Small intestine (tissue), 7 donors: ENCODE measurements around the gene HRH2. TPM values are rescaled to one million over a fixed set of nuclear protein-coding genes. Genes with fewer than 3 reads are reported as not detected.

Source experiments
- DNase-seq, 2 donors: peaks; one replicate each; pipeline versions ENCODE4 v3.0.0 to v3.0.0-alpha.2; 2013
- FAIRE-seq: peaks from 2 replicates; lab custom pipeline; 2012; peaks lifted over from hg19 to GRCh38; lab: Jason Lieb, UNC
- H3K27ac ChIP-seq, 3 donors: one replicate each; pipeline ENCODE4 v1.5.1; 2013; ENCODE audit warnings: low read length in 2 of 3, mild to moderate bottlenecking in 2 of 3, control low read depth in 1 of 3, inconsistent platforms in 1 of 3, low read depth in 1 of 3, moderate library complexity in 1 of 3
- H3K27me3 ChIP-seq, 3 donors: one replicate each; pipeline ENCODE4 v1.6.1; 2013; ENCODE audit warnings: low read length in 3 of 3, inconsistent platforms in 1 of 3; ENCODE audit not compliant: control insufficient read depth in 3 of 3, insufficient read depth in 3 of 3
- H3K36me3 ChIP-seq, 3 donors: one replicate each; pipeline ENCODE4 v1.6.1; 2013; ENCODE audit warnings: low read length in 3 of 3, inconsistent platforms in 1 of 3, low read depth in 1 of 3, mild to moderate bottlenecking in 1 of 3, moderate library complexity in 1 of 3; ENCODE audit not compliant: control insufficient read depth in 3 of 3, insufficient read depth in 2 of 3
- H3K4me1 ChIP-seq, 3 donors: one replicate each; pipeline ENCODE4 v1.6.1; 2013; ENCODE audit warnings: low read length in 2 of 3, inconsistent platforms in 1 of 3, low read depth in 1 of 3, mild to moderate bottlenecking in 1 of 3, moderate library complexity in 1 of 3; ENCODE audit not compliant: control insufficient read depth in 3 of 3, insufficient read depth in 2 of 3
- H3K4me3 ChIP-seq, 3 donors: one replicate each; pipeline ENCODE4 v1.5.1; 2013; ENCODE audit warnings: low read length in 3 of 3, control low read depth in 1 of 3, inconsistent platforms in 1 of 3, low read depth in 1 of 3, mild to moderate bottlenecking in 1 of 3, moderate library complexity in 1 of 3
- H3K9me3 ChIP-seq, 2 donors: one replicate each; pipeline ENCODE4 v1.6.1; 2013; ENCODE audit warnings: low read depth in 1 of 2, low read length in 1 of 2; ENCODE audit not compliant: control insufficient read depth in 2 of 2, insufficient read depth in 1 of 2
- WGBS, 3 donors: extraction: QIAGEN DNeasy Blood & Tissue Kit; methylation state at CpG; one replicate each; pipeline ENCODE4 v1.1.7; 2013; 5-methylcytosine and 5-hydroxymethylcytosine counted together
- polyA plus RNA-seq, 4 donors: library from polyadenylated mRNA; stranded (reverse) in 3 of 4; unstranded in 1 of 4; fragments of 200-250 nt in 3 of 4; fragments of 120-200 nt in 1 of 4; gene quantifications; one replicate each; pipeline versions ENCODE4 v1.2.1 to v1.2.3, GENCODE V29; 2013
- donor health status: healthy with polysubstance abuse.
- donor health status: control.
- donor health status: control.
- donor health status: Bipolar disorder and iron deficiency.
- donor health status: healthy.

HRH2 gene
- polyA plus RNA-seq, 4 donors = 3.3 to 7.2 (median 6.4) TPM

GRCh38 chr5:175659546-175660253 lies 1.8 kb downstream of the HRH2 start:
- Histone ChIP-seq H3K27me3 (peaks cover 0 to 23% (median 3%) of the 10 kb centered on the region in 3 donors), H3K36me3 (peaks cover 0 to 3% (median 0%) of the 10 kb centered on the region in 3 donors), H3K27ac (no peak overlapping the region), H3K4me3 (no peak overlapping the region), H3K9me3 (no peaks in the 10 kb centered on the region), H3K4me1 (peaks cover 0 to 7% (median 5%) of the 10 kb centered on the region in 3 donors)
- WGBS, 3 donors = 58 to 69% (median 60%) methylated on average over 13 of the region's 13 CpGs
- DNase-seq = no peak
- no peak for FAIRE-seq

GRCh38 chr5:175663186-175664184 lies 5.6 kb downstream of the HRH2 start:
- Histone ChIP-seq H3K9me3 (no peaks in the 10 kb centered on the region), H3K4me1 (peaks cover 0 to 14% (median 0%) of the 10 kb centered on the region in 3 donors), H3K4me3 (no peak overlapping the region), H3K27me3 (peaks cover 0 to 8% (median 3%) of the 10 kb centered on the region in 3 donors), H3K36me3 (peaks cover 0 to 3% (median 2%) of the 10 kb centered on the region in 3 donors), H3K27ac (no peak overlapping the region)
- WGBS, 3 donors = 34 to 57% (median 43%) methylated on average over 16 of the region's 16 CpGs
- FAIRE-seq (no peak), DNase-seq (peak in 1 of 2 donors; percentile 51)

- H3K27ac ChIP-seq = no peak overlapping the region
- H3K27me3 ChIP-seq = no peaks in the 10 kb centered on the region
- H3K4me3 ChIP-seq = no peak overlapping the region
- no peak for FAIRE-seq
- peaks cover 0 to 9% (median 0%) of the 10 kb centered on the region in 3 donors for H3K4me1 ChIP-seq
- H3K9me3 ChIP-seq = no peaks in the 10 kb centered on the region
- 68 to 83% (median 80%) methylated on average over 11 of the region's 11 CpGs for WGBS, 3 donors
- no peak for DNase-seq
- H3K36me3 ChIP-seq = peaks cover 0 to 3% (median 2%) of the 10 kb centered on the region in 3 donors
These were observed 6.9 kb downstream of the HRH2 start for GRCh38 chr5:175664723-175665122.

GRCh38 chr5:175666216-175666615 lies 8.3 kb downstream of the HRH2 start:
- FAIRE-seq = no peak
- peaks cover 0 to 16% (median 6%) of the 10 kb centered on the region in 3 donors for H3K4me1 ChIP-seq

GRCh38 chr5:175668006-175668405 lies 10.1 kb downstream of the HRH2 start:
- H3K4me3 ChIP-seq = no peak overlapping the region
- 84 to 95% (median 87%) methylated on average over 5 of the region's 5 CpGs for WGBS, 3 donors
- DNase-seq = no peak
- no peaks in the 10 kb centered on the region for H3K9me3 ChIP-seq
- no peak overlapping the region for H3K27ac ChIP-seq
- H3K27me3 ChIP-seq = no peaks in the 10 kb centered on the region
- peaks cover 0 to 26% (median 8%) of the 10 kb centered on the region in 3 donors for H3K4me1 ChIP-seq
- peaks cover 0 to 2% (median 0%) of the 10 kb centered on the region in 3 donors for H3K36me3 ChIP-seq
- no peak for FAIRE-seq

More at GRCh38 chr5:175666216-175666615, 8.3 kb downstream of the HRH2 start:
- H3K36me3 ChIP-seq = peaks cover 0 to 2% (median under 1%) of the 10 kb centered on the region in 3 donors
- 80 to 83% (median 80%) methylated on average over 6 of the region's 6 CpGs for WGBS, 3 donors
- no peaks in the 10 kb centered on the region for H3K27me3 ChIP-seq
- no peak overlapping the region for H3K27ac ChIP-seq
- no peak for DNase-seq
- H3K9me3 ChIP-seq = no peaks in the 10 kb centered on the region
- no peak overlapping the region for H3K4me3 ChIP-seq

GRCh38 chr5:175670372-175670771 lies 12.5 kb downstream of the HRH2 start:
- Histone ChIP-seq H3K36me3 (peaks cover 0 to 2% (median 0%) of the 10 kb centered on the region in 3 donors), H3K9me3 (no peaks in the 10 kb centered on the region), H3K27me3 (no peaks in the 10 kb centered on the region), H3K4me1 (peaks cover 3 to 35% (median 16%) of the 10 kb centered on the region in 3 donors), H3K4me3 (no peak overlapping the region), H3K27ac (peak overlapping the region in 1 of 3 donors; percentile 60)
- 91 to 96% (median 92%) methylated on average over 3 of the region's 3 CpGs for WGBS, 3 donors
- DNase-seq = no peak
- FAIRE-seq = no peak

GRCh38 chr5:175671013-175671412 lies 13.1 kb downstream of the HRH2 start:
- no peaks in the 10 kb centered on the region for H3K27me3 ChIP-seq
- H3K9me3 ChIP-seq = no peaks in the 10 kb centered on the region
- DNase-seq (peak; percentile 55 to 81), FAIRE-seq (no peak)
- no peak overlapping the region for H3K4me3 ChIP-seq
- peaks cover 0 to 2% (median 0%) of the 10 kb centered on the region in 3 donors for H3K36me3 ChIP-seq
- WGBS, 3 donors = 10 to 29% (median 15%) methylated on average over 4 of the region's 4 CpGs
- H3K27ac ChIP-seq = peak overlapping the region in 1 of 3 donors; percentile 60
- H3K4me1 ChIP-seq = peaks cover 3 to 34% (median 18%) of the 10 kb centered on the region in 3 donors
